ENCODE results near the gene NAALADL1. TPM values are rescaled to one million over a fixed set of nuclear protein-coding genes. Genes with fewer than 3 reads are reported as not detected.

Gene NAALADL1
- total and polyA plus RNA-seq, 9 of the 15 experiments (the other 6 are each of a cell fraction or from before 2014, with no cell fraction given) = 0.06 to 0.72 (median 0.22) TPM; not detected in 4

DNA sequence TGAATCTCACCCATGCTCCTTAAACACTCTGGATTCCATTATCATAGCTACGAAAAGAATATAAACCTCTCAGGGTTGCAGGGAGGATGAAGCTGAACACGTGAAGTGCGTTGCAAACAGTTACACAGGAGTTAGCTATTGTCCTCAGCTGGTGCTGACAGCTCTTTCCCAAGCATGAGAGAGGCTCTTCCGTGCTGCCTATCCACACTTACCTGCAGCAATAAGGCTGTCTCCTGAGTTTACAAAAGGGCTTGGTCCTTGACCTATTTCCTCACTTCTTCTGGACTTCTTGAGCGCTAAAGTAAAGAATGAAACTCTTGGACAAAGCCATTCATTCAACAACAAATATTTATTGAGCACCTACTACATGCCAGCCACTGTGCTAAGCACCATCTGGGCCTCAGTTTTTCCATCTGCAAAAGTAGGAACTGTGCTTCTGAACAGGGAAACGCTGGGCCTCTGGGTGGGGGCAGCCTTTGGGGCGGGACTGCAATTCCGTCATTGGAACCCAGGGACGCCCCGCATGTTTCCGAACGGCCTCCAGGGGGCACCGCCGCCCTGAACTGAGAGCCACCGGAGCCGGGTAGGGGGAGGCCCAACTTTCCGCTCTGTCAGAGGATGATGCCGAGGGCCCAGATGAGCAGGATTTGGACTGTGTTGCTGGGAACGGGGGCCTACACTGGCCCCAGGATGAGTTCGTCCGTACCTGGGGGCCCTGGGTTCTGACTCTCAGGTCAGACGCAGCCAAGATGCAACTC is 45.0 kb downstream of the NAALADL1 start (continued):
- TF ChIP-seq SRSF1 (IDR thresholded peaks at IDR 0.05; ENCODE audit: low read depth, low read length) (no peak), JUND (IDR thresholded peaks at IDR 0.05; ENCODE audit: borderline replicate concordance, low read depth, low read length) (peak; percentile 69; the same call in 1 of the 2 replicates), JUND (tag; IDR thresholded peaks at IDR 0.05; ENCODE audit: borderline replicate concordance, low read depth, low read length) (peak; percentile 73; the same call in 1 of the 3 replicates), NRF1 (conservative IDR thresholded peaks at IDR 0.05 in 1 of 2, IDR thresholded peaks at IDR 0.05 in 1 of 2) (no peak), NELFE (IDR thresholded peaks at IDR 0.05; ENCODE audit: insufficient read depth, insufficient read length) (no peak), JUN (IDR thresholded peaks at IDR 0.05; ENCODE audit: borderline replicate concordance, low read depth, low read length) (no peak), JUN (CRISPR knock-in tag; IDR thresholded peaks at IDR 0.05; ENCODE audit: borderline replicate concordance) (0 out of 2 replicates have a peak, but pooled peaks have one; percentile 32), CBX8 (IDR thresholded peaks at IDR 0.05; ENCODE audit: borderline replicate concordance, extremely low read depth, low read depth, low read length, poor library complexity, severe bottlenecking) (no peak), GATA2 (CRISPR knock-in tag; IDR thresholded peaks at IDR 0.05) (no peak), RBM22 (IDR thresholded peaks at IDR 0.05; ENCODE audit: low read depth, low read length, poor library complexity, severe bottlenecking) (no peak), RAD21 (CRISPR knock-in tag; conservative IDR thresholded peaks at IDR 0.05 in 1 of 2, IDR thresholded peaks at IDR 0.05 in 1 of 2) (peak; percentile 88 to 89), POLR2A (conservative IDR thresholded peaks at IDR 0.05) (peak; percentile 67; the same call in 1 of the 2 replicates), NFIX (CRISPR knock-in tag; IDR thresholded peaks at IDR 0.05; ENCODE audit: low read depth) (no peak), ETV5 (CRISPR knock-in tag; IDR thresholded peaks at IDR 0.05; ENCODE audit: low read depth) (no peak), XRCC5 (IDR thresholded peaks at IDR 0.05; ENCODE audit: low read depth, low read length) (peak; percentile 77; the same call in 1 of the 2 replicates), ZNF644 (tag; IDR thresholded peaks at IDR 0.05; ENCODE audit: low read depth) (peak; percentile 57; the same call in 1 of the 2 replicates), ZNF77 (CRISPR knock-in tag; IDR thresholded peaks at IDR 0.05) (no peak), ADNP (tag; IDR thresholded peaks at IDR 0.05) (peak; percentile 56)
- TF ChIP-seq, protein P1, sequence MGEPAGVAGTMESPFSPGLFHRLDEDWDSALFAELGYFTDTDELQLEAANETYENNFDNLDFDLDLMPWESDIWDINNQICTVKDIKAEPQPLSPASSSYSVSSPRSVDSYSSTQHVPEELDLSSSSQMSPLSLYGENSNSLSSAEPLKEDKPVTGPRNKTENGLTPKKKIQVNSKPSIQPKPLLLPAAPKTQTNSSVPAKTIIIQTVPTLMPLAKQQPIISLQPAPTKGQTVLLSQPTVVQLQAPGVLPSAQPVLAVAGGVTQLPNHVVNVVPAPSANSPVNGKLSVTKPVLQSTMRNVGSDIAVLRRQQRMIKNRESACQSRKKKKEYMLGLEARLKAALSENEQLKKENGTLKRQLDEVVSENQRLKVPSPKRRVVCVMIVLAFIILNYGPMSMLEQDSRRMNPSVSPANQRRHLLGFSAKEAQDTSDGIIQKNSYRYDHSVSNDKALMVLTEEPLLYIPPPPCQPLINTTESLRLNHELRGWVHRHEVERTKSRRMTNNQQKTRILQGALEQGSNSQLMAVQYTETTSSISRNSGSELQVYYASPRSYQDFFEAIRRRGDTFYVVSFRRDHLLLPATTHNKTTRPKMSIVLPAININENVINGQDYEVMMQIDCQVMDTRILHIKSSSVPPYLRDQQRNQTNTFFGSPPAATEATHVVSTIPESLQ (CRISPR knock-in tag; IDR thresholded peaks at IDR 0.05) = peak; percentile 29; the same call in 1 of the 2 replicates
- TF ChIP-seq, protein P2, sequence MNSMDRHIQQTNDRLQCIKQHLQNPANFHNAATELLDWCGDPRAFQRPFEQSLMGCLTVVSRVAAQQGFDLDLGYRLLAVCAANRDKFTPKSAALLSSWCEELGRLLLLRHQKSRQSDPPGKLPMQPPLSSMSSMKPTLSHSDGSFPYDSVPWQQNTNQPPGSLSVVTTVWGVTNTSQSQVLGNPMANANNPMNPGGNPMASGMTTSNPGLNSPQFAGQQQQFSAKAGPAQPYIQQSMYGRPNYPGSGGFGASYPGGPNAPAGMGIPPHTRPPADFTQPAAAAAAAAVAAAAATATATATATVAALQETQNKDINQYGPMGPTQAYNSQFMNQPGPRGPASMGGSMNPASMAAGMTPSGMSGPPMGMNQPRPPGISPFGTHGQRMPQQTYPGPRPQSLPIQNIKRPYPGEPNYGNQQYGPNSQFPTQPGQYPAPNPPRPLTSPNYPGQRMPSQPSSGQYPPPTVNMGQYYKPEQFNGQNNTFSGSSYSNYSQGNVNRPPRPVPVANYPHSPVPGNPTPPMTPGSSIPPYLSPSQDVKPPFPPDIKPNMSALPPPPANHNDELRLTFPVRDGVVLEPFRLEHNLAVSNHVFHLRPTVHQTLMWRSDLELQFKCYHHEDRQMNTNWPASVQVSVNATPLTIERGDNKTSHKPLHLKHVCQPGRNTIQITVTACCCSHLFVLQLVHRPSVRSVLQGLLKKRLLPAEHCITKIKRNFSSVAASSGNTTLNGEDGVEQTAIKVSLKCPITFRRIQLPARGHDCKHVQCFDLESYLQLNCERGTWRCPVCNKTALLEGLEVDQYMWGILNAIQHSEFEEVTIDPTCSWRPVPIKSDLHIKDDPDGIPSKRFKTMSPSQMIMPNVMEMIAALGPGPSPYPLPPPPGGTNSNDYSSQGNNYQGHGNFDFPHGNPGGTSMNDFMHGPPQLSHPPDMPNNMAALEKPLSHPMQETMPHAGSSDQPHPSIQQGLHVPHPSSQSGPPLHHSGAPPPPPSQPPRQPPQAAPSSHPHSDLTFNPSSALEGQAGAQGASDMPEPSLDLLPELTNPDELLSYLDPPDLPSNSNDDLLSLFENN (IDR thresholded peaks at IDR 0.05; ENCODE audit: low read depth in 2 of 2, low read length in 2 of 2) = 0 out of 4 replicates have a peak, but pooled peaks of 1 of the 2 experiments have one; percentile 46
- TF ChIP-seq, protein P3, sequence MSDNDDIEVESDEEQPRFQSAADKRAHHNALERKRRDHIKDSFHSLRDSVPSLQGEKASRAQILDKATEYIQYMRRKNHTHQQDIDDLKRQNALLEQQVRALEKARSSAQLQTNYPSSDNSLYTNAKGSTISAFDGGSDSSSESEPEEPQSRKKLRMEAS (CRISPR knock-in tag; IDR thresholded peaks at IDR 0.05) = no peak

Measured in K562 (cell line).